Activated CD4-positive, CD25-positive, alpha-beta regulatory T cell treated with anti-CD3 and anti-CD28 coated beads, Interleukin-2, amount 50 U/mL, for 24 hours (primary cell): Measurements from ENCODE around the gene GIN1.
"Not testable (repeated sequence)": the region's sequence is repeated elsewhere in the genome, so short reads cannot be mapped to it uniquely, and the experiment has no call there.

Experiments used
- ATAC-seq, 2 donors: fragments of 150-1000 bp; cut with Tn5 transposase; one replicate each; pipeline ENCODE4 v1.10.0; 2021; ENCODE audit warnings: mild to moderate bottlenecking in 1 of 2, moderate library complexity in 1 of 2

The GIN1 gene

DNA sequence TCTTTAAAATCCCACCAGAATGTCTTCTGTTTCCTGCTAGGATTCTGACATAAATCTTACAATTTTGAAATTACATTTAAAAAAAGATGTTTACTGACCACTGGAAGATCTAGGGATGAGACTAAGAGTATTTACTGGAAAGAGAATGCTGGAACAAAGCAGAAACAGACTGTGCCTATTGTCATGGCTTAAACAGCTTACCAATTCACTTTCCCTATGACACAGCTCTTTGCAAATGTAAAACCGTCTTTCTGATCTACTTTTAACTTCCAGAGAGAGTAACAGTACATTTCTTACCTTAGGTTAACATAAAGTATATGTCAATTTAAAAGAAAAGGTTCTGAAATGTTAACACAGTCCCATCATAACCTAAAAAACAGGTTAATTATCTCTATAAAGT lies 10.7 kb downstream of the GIN1 start:
- no peak for ATAC-seq

DNA sequence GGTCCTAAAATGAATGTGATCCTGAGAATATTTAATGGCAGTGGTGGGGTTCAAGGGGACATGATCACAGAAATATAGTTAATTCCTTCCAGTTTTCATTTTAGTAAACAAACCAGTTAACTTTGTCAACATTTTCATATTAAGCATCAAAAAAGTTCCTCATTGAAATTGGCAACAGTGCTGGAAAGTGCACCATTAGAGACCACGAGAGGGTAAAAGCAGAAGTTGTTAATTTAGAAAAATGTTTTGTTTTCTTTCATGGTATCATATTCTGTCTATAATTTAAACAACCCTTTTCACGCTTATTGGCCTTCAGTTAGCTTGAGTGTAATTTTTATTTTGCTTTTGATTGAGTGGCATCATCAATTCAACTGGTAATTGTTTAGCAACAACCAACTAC lies 11.9 kb downstream of the GIN1 start:
- ATAC-seq, result no peak

DNA sequence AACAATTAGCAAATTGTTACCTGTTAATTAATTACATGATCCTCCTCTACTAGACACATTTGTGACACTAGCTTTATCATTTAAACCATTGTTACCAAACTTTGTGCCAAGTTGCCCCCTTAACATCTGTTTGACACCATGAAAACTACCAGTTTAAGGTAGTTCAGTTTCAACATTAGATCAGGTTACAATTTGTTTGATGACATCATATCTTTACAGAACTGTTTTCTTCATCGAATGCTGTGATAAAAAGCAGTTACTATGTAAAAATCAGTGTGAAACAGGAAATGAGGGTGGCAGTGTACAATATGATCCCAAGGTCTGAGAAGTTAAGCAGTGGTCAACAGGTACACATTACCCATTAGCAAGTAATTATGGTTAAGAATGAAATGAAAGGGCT lies 17.7 kb downstream of the GIN1 start:
- ATAC-seq, result no peak

DNA sequence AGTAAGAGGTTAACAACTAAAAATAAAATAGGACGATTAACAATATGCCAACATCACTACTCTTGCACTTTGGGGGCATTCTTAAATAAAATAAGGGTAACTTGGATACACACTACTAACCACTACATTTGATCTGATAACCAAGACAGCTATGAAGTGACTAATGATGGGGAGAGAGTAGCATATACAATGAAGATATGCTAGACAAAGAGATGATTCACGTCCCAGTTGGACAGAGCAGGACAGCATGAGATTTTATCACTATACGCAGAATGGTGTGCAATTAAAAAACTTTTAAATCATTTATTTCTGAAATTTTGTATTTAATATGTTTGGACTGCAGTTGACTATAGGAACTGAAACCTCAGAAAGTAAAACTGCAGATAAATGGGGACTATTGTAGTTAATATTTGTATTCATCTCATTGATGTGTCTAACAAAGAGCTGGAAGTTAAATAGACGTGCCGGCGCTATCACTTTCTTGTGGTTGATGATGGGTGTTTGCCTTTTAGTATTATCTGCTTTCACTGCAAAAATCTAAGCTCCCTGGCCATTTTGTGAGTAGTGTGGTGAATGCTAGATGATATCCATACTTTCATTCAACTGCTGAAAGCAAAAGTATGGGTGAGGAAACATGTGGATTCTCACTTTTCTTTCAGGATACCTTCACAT lies 18.7 kb downstream of the GIN1 start:
- ATAC-seq, result no peak

DNA sequence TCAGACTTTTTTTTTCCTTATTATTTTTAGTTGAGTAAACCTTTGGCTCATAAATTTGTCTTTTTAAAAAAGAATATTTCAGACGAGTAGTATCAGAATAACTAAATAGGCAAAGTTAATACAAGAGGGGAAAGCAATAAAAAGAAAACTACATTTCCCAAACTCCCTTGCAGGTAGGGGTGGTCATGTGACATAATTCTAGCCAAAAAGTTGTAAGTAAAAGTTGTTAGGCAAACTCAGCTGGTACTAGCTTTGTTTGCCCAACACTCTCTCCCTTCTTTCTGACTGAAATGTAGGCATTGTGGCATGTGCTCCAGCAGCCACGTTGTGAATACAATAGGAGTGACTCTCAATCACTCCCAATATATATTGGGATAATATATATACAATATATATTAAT lies 20.9 kb downstream of the GIN1 start:
- no peak for ATAC-seq

DNA sequence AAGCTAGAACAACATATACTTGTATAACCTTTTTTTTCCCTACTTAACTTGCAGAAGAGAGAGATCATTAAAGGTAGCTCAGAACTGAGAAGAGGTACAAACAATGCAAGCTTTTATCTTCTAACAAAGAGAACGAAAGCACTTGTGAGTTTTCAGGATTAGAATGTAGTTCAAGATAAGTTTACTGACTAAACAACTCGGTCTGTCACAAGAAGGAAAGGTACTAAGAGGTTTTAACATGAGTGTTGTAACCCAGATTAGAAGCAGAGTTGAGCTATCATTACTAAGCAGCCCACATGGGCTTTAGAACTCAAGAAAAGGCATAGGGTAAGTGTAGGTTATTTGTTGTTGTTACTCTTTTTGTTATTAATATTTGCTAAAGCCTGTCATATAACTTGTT lies 25.2 kb downstream of the GIN1 start:
- ATAC-seq, result no peak

DNA sequence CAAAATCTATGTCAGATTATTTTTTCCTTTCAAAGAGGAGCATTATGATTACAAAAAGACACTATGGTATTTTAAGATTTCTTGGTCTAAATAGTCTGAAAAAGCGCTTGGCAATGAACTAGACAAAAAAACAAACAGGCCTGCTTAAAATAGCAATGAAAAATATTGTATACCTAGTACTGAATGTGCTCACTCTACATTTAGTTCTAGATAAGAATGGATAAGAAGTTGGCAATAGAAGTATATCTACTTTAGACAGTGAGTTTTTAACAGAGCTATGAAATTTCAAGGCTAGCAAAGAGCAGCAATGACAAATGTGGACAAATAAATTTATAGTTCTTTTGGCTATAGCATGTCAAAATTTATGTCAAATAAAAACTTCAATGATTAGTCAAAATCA lies 26.2 kb downstream of the GIN1 start:
- ATAC-seq, result no peak

DNA sequence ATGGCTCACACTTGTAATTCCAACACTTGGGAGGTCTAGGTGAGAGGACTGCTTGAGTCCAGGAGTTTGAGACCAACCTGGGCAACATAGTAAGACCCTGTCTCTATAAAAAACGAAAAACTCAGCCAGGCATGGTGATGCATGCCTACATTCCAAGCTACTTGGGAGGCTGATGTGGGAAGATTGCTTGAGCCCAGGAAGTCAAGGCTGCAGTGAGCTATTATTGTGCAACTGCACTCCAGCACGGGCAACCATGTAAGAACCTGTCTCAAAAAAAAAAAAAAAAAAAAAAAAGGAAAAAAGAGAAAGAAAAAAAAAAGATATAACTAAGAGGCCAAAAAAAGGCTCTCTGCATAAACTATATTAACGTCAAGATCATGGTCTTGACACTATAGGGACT lies 27.3 kb downstream of the GIN1 start:
- ATAC-seq, result no peak

DNA sequence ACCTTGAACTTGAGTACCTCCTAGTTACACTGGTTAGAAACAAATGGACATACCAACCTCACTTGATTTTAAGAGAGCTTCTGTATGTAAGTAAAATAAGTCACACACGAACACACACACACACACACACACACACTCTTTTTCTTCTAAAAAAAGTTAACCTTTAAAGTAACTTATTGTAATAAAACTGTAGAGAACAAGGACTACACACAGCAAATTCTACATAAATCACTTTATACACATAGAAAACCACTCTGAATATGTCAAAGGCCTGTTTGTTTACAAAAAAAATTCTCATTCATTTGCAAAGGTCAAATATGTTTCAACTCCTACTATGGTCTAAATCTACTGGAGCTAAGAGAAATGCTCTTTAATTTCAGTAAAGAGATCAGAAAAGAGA lies 29.1 kb downstream of the GIN1 start:
- no peak for ATAC-seq

DNA sequence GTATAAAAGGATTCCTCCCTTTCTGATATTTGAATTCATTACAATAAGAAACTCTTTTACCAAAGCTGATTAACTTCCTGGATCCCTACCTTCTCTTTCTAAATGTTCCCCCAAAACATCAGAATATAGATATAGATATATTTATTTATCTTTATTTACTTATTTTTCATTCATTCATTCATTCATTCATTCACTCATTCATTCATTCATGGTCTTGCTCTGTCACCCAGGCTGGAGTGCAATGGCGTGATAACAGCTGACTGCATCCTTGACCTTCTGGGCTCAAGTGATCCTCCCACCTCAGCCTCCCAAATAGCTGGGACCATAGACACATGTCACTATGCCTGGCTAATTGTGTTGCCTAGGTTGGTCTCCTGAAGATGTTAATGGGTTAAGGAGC lies 30.7 kb downstream of the GIN1 start:
- no peak for ATAC-seq

DNA sequence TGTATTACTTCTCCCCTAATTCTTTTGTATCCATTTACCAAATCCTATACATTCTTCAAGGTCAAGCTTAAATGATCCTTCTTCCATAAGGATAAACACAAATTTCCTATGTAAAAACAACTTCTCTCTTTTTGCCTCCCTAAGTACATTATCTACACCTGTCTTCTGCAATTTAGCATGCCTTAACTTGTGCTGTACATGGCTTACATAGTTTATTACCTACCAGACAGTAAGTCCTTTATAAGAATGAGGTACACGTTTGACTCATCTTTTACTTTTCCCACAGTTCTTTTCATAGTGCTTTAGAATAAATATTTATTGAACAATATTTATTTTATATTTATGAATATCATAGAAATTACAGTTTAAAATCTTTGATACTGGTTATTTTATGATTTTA lies 33.4 kb downstream of the GIN1 start:
- no peak for ATAC-seq

DNA sequence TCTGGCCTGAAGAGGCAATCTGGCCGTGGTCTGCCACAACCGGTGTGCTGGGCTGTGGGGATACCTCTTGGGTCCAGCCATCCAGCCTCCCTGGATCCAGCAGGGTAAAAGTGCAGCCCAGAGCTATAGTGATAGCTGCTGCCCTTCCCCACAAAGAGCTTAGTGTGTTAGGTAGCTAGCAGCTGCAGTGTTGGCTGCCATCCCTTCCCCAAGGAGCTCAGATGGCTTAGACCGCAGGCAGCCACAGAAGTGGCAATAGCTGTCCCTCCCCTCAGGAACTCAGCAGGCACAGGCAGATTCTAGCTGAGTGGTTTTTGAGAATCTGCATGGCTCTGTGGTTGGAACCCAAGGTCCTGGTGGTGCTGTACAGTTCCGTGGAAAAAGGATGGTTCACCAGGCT lies 40.1 kb downstream of the GIN1 start:
- no peak for ATAC-seq

DNA sequence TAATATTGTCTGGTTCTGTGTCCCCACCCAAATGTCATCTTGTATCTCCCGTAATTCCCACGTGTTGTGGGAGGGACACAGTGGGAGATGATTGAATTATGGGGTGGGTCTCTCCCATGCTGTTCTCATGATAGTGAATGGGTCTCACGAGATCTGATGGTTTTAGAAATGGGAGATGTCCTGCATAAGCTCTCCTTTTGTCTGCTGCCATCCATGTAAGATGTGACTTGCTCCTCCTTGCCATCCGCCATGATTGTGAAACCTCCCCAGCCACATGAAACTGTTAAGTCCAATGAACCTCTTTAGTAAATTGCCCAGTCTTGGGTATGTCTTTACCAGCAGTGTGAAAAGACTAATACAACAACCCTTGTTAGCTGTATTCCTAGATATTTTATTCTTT lies 44.5 kb downstream of the GIN1 start:
- no peak for ATAC-seq

DNA sequence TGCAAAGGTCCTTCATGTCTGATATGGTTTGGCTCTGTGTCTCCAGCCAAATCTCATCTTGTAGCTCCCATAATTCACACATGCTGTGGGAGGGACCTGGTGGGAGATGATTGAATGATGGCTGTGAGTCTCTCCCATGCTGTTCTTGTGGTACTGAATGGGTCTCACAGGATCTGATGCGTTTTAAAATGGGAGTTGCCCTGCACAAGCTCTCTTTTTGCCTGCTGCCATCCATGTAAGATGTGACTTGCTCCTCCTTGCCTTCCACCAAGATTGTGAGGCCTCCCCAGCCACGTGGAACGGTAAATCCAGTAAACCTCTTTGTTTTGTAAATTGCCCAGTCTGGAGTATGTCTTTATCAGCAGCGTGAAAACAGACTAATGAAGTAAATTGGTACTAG lies 46.4 kb downstream of the GIN1 start:
- not testable (repeated sequence) for ATAC-seq

DNA sequence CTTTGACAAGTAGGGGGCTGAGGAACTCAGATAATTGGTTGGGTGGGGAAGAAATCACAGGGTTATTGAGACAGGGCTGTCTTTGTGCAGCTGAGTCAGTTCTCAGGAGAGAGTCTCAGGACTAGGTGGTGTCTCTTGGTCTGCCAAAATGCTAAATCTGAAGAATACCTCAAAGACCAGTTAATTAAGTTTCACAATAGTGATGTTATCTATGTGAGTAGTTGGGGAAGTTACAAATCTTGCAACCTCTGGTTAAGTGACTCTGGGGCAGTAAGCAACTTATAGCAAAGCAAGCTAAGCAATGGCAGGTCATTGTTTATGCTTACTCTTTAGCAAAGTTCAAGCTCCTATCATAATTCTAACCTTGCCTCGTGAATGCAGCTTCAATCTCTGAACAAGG lies 53.6 kb downstream of the GIN1 start:
- no peak for ATAC-seq

DNA sequence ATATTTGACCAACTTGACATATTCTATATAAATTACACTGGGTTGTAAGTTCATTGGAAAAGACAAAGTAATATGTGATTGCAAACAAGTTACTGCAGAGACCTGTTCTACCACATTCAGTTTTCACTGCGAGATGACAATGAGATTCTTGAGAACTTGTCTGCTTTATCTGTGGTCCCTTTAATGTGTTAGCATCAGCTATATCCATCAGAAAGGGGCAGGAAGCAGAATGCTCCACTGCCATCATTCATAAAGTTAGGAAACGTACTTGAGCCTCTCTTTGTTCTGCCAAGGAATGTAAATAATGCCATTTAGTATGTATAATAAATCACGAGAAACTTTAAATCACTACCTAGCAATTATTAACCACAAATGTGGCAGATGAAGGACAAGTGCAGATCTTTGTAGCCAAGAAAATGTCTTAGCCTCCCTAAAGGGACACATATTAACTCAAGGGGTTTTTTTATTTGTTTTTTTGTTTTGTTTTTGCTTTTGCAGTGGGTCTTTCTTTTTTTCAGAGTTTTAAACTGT lies 59.4 kb downstream of the GIN1 start:
- no peak for ATAC-seq

DNA sequence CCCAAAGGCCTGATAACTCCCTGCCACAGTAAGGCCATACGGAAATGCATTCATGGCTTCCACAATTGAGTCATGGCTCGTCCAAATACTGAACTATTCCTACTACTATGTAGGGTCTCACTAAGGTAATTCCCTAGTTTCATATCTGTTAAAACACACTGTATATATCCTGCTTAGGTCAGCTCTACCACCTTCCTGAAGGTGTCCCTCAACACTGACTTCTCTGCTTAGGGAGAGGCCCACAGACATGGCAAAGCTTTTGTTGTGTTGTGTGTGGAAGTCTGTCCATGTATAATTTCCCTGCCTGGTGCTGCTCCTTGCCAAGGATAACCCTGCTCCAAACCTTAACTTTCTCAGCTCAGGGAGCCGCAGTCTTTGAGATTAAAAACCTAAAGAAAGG lies 60.4 kb downstream of the GIN1 start:
- no peak for ATAC-seq

DNA sequence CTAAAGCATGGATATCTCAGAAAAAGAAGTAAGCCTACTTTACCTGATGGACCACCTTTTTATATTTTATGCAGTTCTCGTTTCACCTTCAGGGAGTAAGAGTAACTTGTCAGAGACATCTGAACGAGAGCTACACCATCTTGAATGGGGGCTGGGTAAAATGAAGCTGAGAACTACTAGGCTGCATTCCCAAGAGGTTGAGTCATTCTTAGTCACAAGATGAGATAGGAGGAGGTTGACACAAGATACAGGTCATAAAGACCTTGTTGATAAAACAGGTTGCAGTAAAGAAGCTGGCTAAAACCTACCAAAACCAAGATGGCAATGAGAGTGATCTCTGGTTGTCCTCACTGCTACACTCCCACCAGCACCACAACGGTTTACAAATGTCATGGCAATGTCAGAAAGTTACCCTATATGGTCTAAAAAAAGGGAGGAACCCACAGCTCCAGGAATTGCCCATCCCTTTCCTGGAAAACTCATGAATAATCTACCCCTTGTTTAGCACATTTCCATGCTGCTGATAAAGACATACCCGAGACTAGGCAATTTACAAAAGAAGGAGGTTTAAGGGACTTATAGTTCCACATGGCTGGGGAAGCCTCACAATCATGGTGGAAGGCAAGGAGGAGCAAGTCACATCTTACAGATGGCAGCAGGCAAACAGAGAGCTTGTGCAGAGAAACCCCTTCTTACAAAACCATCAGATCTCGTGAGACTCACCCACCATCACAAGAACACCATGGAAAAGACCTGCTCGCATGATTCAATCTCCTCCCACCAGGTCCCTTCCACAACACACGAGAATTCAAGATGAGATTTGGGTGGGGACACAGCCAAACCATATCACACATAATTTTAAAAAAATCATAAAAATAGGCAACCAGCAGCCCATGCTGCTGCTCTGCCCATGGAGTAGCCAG lies 62.5 kb downstream of the GIN1 start:
- no peak for ATAC-seq

DNA sequence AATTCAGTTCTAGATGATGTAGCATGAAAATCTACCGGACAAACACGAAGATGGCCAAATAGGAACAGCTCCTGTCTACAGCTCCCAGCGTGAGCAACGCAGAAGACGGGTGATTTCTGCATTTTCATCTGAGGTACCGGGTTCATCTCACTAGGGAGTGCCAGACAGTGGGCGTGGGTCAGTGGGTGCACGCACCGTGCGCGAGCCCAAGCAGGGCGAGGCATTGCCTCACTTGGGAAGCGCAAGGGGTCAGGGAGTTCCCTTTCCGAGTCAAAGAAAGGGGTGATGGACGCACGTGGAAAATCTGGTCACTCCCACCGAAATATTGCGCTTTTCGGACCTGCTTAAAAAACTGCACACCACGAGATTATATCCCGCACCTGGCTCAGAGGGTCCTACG lies 73.2 kb downstream of the GIN1 start:
- not testable (repeated sequence) for ATAC-seq

DNA sequence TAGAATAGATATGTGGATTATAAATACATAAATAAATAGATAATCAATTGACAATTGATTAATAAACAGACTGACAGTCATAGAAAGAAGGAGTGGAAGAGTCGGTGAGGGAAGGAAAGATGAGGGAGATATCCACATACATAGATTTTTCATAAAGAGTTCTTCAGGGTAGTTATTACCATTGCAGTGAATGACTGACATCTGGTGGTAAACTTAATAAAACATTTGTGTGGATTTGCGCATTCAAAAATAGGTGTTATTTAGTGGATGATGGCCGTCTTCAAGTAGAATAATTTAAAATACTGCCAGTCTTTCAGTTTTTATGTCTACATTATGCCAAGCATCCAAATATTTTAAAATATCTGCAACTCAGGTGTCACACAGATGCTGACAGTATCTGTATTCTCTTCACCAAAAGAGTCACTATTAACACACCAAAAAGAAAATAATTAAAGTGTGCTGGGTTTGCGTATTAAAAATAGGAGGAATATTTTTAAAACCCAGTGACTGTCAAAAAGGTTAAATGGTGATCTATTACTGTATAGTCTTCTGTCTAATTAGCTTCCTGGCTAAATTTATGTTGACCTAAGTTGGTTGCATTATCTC lies 78.8 kb downstream of the GIN1 start:
- ATAC-seq, result no peak

DNA sequence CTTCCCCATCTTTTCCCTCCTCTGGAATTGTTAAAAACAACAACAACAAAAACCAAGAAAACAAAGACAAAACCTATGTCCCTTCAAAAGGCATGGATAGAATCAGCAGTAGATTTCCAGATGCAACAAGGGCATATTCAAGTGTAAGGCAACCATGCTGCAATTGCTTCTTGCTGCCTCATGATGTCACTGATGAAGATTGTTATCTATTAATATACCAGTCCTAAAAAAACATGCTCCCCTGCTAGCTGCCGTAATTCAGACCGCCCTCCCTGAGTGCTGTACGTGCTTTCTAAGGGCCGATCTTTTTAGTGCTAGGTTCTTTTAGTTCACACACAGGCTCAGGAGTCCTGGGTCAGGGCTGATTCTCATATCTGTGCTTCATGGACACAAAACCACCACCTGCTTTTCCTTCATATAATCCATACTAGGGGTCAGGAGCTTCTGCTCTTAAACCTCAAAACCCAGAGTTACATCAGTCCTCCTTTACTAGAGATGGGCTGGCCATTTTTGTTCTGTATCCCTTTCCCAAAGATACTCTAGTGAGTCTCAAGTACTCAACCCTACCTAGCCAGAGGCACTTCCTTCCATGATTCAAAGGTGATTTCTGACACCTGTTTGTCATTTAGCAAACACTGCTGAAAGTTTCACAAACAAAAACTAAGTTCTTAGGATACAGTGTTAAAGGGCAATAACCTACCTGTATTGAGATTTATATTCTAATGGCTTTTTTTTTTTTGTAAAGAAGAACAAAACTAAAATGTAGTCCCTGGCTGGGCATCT lies 82.1 kb downstream of the GIN1 start:
- no peak for ATAC-seq

DNA sequence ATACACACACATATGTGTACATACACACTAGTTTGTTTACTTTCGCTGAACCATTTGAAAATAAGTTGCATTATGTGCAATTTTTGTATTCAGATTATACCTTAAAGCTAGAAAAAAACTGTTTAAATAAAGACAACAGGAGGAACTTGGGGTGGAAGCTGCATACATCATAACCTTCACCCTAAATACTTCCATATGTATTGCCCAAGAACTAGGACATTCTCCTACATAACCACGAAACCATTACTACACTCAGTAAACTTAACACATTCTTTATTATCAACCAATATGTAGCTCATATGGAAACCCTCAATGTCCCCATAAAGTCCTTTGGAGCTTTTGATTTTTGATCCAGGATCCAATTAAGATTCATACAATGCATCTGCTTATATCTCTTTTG lies 83.3 kb downstream of the GIN1 start:
- no peak for ATAC-seq
